NCI-H187 treated with DMSO at 0.1 percent for 48 hours (cell line): ENCODE measurements around the gene PEAK1.
A peak's percentile ranks its signal among the peaks of the same experiment; 100 is the strongest.
"Not testable (repeated sequence)": the region's sequence is repeated elsewhere in the genome, so short reads cannot be mapped to it uniquely, and the experiment has no call there.

Experiments used
- DNase-seq: peaks from one replicate; lab custom pipeline; 2025; lab: John Stamatoyannopoulos, UW

The PEAK1 gene

DNA sequence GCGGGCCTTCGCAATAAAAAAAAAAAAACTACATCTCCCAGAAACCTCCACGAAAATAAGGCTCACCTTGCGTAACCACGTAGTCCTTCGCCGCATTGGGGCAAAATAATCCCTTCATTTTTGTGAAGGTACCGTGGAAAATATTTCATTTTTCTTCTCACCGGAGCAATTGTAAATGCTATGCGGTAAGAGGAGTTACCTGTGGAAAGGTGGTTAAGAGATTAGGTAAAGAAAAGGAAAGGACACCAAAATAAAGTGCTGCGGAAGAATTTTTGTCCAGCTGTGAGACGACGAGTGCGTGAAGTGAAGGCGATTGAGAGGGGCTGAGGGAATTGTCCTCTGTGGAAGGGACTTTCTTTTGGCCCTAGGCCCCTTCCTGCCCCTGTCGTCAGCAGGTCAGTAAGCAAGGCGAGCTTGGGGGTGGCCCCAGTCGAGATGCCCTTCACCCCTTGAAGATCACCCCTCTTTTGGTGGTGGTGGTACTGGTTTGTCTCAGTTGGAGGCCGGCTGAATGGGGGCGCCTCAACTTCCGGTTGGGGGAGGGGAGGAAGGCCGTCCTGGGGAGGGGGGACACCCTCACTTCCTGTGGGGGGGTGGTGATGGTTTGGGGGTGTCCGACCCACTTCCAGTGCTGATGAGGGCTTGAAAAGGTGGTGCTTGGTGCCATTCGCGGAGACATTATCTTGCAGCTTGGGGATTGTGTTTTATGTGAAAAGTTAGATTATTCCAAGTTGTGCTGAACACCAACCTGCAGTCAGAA, 886 bp upstream of the PEAK1 start, which contains the start of gene HMG20A:
HMG20A (plus strand) TSS at position 279 of the 760 bp plus-strand sequence. CDS start 37,520 bp downstream, outside the sequence.
- DNase-seq, result peak; percentile 35

DNA sequence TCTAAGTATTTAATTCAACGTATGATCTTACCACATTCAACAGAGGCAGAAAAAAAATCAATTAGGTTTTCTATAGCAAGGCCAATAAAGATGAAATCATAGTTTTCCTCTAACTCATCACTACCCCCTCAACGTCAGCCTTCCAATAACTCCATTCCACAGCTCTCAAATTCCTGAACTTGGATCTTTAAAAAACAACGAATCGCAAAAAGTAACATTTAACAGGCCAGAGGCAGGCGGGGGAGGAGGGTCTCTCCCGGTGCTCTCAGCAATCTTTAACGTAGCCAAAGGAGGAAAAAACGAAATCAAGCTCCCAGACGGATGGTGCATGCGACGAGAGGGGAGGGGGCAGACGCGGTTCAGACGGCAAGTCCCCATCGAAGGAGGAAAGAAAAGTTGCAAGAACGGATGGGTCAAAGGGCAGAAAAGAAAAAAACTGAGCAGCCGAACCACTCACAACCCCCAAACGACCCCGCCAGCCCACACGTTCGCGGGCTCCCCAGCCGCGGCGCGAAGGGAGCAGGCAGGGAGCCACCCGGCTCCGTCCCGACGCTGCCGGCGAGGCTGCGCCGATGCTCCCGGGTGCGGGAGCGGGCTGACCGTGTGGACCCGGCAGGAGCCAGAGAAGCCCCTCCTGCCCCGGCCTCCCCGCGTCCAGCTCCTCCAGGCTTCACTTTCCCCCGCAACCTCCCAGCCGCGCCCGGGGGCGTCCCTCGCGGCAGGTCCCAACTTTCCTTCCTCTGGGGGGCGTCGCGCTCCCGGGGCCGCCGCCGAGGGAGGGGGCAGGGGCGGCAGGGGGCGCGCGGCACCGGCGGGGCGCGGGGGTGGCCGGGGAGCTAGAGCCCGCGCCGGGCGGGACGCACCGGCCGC, 703 bp downstream of the PEAK1 start:
- DNase-seq, result no peak

DNA sequence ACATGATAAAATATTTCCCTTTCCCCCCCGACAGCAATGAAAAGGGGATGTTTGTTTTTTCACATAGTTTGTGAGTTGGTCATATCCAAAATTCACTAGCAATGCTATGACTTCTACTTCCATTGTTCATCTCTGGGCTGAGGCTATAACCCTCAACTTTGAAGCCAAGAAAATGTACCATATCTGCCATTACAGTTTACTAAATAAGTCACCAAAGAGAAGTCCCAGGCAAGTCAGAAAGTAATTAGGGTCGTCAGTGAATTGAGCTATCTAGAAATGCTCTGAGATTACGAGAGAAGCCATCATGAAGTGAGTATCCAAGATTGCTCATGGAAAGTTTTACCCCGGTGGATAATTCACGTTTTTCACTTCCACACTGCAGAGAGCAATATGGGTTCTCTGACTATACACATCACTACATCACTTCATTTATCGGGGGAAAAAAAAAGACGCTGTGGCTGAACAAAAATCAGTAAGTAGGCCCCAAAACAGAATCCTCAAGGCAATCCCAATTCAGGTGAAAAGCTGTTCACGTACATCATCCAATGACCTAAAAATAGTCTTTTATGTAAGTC, 1.4 kb downstream of the PEAK1 start:
- DNase-seq, result no peak

DNA sequence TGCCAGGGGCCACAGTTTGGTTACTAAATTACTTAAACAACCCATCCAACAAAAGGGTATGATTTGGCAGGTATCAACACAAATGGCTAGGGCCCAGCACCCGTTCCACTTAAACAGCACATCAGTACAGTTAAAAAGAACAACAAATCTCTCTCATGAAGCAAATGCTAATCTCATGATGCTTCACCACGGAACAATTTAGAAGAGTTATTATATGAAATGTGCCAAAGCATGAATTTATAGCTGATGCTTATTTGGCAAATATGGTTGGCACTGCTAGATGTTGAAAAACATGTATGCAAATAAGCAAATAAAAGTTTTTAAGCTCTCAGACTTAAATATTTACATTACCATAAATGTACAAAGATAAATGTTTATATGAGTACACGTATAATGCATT, 2.3 kb downstream of the PEAK1 start:
- no peak for DNase-seq

DNA sequence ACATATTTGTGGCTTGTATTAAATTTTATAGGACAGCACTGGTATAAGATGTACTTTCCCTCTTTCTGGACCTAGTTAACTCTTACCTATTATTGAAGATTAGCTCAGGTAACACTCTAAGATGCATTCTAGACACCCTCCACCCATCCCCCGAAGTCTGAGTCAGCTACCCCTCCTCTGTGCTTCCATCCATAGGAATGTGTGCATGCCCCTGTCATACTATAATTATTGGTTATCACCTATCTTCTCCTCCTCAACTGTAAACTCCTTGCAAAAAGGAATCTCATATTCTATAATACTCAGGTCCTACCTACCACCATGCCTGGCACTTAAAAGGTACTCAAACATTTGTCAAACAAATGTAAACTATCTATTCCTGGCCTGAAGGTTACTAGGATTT, 3.0 kb downstream of the PEAK1 start:
- no peak for DNase-seq

DNA sequence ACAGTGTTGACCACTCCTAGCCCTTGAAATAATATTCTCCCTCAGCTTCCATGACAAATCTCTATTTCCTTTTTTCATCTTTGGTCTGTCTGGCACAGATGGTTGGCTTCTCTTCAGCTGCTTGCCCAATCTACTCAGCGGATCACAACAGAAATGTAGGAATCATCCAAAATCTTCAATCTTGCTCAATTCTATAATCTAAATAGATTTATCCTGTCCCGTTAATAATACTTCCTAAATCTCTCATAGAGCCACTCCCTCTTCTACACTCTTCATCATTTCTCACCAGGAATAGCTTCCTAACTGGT, 3.8 kb downstream of the PEAK1 start:
- no peak for DNase-seq

DNA sequence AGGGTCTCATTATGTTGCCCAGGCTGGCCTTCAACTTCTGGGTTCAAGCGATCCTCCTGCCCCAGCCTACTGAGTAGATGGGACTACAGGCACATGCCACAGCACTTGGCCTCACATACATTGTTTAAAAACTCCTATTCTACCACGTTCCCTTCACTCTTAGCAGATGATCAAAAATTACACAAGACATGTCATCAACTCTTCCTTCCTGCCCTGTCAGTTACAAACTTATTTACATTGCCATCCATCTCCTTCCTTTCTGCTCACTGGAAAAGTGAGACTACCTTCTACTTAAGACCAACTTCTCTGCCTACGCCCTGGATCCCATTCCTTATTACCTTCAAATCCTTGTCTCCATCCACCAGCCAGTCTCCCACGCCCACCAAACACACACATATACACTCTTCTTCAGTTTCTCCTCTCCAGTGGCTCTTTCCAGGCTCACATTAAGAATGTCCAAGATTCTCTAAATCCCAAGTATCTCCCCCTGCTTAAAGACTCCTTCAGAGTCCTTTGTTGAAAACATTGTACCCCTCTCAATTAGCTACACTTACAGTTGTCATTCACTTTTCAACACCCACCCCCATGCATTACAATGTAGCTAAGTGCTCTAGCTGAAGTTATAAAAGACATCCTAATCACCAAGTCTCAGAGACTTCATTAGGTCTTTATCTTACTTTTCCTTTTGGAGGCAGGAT, 4.3 kb downstream of the PEAK1 start:
- no peak for DNase-seq

DNA sequence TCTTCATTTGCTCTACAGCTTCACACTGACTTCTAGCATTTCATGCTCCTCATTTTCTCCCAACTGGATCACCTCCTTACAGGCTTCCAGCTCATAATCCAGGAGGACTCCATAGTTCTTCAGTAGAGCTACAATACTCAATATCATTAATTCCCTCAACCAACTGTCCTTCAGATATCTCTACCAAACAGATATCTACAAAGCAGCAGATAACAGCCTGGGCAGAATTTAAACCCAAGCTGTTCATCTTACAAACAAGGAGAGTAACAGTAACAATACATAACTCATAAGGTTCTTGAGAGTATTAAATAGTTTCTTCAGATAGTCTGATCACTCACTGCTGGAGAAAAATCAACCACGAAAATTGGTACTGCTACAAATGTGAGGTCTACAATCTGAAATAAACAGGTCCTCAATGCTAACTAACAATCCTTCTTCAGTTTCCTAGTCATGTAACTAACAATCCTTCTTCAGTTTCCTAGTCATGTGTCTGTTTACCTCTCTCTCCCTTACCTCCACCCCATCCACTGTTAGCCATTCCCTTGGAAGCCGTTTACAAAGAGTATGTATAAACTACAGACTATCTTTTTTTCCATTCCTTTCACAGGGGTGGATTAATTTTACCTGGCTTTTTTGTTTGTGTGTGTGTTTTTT, 5.0 kb downstream of the PEAK1 start:
- no peak for DNase-seq

DNA sequence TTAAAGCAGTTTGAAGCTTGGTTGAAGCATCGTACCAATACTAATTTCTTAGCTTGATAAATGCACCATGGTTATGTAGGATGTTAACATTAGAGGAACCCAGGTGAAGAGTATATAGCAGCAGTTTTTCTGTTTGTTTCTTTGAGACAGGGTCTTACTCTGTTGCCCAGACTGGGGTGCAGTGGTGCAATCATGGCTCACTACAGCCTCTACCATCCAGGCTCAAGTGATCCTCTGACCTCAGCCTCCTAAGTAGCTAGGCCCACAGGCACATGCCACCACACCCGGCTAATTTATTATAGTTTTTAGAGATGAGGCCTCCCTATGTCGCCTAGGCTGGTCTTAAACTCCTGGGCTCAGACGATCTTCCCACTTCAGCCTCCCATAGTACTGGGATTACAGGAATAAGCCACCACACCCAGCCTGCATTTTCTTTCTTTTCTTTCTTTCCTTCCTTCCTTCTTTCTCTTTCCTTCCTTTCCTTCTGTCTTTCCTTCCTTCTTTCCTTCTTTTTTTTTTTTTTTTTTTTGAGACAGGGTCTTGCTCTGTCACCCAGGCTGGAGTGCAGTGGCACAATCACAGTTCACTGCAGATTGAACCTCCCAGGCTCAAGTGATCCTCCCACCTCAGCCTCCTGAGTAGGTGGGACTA, 6.1 kb downstream of the PEAK1 start:
- DNase-seq, result no peak

DNA sequence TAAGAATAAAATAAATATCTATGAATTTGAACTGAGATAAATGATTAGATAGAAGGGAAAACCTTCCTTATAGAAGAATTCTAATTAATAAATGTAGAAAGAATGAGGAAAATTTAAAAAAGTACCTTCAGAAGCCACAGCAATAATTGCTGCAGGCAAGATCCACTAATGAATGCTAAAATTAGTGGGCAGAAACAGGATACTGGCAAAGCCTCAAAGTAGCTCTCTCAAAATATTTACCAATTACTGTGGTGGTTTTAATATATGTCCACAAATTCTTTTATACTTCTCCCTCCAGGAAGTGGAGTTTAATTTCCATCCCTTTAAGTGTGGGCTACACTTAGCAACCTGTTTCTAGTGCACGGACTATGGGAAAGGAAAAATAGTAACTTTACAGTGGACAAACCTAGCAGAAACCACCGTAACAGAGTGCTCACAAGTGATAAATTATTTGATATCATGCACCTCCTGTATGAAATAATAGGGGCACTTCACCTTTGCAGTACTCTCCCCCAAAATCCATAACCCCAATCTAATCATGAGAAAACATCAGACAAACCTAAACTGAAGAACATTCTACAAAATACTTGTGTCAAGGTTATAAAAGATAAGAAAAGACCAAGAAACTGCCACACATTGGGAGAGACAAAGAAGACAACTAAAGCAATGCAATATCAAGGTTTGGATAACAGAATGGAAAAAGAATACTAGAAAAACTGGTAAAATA, 6.8 kb downstream of the PEAK1 start:
- DNase-seq, result no peak

DNA sequence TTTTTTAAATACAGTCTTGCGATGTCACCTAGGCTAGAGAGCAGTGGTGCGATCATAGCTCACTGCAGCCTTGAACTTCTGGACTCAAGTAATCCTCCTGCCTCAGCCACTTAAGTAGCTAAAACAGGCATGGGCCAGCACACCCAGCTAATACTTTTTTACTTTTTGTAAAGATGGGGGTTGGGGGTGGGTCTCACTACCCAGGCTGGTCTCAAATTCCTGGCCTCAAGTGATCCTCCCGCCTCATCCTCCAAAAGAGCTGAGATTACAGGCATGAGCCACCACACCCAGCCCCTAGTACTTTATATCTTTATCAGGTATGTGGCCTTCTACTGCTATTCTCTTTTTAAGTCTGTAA, 8.3 kb downstream of the PEAK1 start:
- no peak for DNase-seq

DNA sequence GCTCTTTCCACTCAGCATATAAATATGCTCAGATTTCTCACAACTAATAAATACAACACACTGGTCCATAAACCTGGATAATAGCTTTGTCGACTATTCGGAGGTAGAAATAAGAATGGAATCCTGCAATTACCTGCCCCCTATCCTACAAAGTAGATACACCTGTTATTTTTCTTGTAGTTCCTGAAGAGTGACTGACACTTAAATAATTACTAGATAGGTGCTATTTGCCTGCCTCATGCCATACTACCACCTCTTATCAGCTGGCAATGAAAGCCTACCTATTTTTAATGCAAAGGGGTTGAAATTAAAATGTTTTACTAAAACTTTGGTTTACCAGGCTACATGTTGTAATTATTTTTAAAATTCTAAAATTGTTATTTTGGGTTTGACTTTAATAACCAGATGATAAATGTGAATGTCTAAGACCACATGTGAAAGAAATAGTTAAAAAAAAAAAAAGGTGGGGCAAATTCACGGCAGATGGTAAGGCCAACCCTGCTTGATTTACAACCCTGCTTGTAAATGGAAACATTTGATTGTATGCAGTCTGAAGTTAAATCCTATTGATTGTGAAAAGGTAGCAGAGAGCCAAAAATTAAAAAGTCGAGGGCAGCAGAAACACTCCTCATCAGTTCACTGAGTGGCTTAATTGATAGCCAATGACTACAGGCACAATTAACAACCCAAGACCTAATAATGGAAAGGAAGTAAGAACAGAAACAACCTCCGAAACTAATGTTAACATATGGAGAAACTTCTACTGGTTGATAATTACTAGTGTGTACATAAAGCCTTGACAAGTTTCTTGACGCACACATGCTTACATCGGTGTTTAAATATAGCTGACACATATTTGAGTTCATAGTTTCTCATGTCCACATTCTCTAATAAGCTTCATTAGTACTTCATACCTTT, 8.9 kb downstream of the PEAK1 start:
- DNase-seq, result no peak

DNA sequence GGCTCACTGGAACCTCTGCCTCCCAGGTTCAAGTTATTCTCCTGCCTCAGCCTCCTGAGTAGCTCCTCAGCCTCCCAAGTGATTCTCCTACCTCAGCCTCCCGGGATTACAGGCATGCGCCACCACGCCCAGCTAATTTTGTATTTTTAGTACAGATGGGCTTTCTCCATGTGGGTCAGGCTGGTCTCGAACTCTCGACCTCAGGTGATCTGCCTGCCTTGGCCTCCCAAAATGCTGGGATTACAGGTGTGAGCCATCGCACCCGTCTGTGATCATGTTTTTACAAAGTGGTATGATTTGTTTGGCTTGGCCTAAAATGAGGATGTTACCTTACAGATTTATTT, 9.8 kb downstream of the PEAK1 start:
- not testable (repeated sequence) for DNase-seq

DNA sequence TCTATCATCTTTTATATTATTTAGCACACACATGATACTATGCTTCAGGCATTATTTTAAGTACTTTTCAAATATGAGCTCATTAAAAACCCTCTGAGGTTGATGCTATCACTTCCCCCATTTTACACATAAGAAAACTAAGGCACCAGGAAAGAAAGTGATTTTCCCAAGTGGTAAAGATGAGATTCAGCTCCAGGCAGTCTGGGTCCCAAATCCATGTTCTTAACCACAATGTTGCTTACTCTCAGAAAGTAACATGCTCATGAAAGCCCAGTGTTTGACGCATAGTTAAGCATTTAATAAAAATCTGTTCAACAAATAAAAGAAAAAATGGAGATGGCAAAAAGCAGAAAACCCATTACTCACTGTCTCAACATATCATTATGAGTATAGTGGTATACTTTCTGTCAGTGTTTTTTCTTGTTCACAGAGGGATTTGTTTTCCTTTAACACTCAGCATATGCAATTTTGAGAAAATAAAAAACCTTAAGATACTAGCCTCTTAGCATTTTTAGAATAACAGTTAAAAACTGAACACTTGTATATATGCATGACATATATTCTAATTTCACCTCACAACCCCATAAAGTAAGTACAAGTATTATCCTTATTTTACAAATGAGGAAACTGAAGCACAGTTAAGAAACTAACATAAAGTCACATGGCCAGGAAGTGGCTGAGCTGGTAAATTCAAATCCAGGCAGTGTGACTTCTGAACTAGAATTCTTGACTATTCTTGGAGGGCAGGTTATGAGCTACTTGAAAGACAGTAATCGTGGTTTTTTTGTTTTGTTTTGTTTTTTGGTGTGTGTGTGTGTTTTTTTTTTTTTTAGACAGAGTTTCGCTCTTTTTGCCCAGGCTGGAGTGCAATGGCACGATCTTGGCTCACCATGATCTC, 10.4 kb downstream of the PEAK1 start:
- DNase-seq, result no peak

DNA sequence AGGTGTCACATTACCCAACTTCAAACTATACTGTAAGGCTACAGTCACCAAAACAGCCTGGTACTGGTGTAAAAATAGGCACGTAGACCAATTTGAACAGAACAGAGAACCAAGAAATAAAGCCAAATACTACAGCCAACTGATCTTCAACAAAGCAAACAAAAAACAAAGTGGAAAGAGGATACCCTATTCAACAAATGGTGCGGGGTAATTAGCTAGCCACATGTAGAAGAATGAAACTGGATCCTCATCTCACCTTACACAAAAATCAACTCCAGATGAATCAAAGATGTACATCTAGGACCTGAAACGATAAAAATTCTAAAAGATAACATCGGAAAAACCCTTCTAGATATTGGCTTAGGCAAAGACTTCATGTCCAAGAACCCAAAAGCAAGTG, 13.1 kb downstream of the PEAK1 start:
- no peak for DNase-seq

DNA sequence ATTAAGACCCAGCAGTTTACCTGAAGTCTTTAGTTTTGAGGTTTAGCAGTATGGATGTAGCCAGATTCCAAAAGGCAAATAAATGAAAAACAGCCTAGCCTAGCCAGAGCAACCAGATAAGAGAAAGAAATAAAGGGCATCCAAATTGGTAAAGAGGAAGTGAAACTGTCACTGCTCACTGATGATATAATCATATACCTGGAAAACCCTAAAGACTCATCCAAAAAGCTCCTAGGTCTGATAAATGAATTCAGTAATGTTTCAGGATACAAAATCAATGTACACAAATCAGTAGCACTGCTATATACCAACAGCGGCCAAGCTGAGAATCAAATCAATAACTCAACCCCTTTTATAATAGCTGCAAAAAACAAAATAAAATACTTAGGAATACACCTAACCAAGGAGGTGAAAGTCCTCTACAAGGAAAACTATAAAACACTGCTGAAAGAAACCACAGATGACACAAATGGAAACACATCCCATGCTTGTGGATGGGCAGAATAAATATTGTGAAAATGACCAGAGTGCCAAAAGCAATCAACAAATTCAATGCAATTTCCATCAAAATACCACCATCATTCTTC, 13.6 kb downstream of the PEAK1 start:
- not testable (repeated sequence) for DNase-seq

DNA sequence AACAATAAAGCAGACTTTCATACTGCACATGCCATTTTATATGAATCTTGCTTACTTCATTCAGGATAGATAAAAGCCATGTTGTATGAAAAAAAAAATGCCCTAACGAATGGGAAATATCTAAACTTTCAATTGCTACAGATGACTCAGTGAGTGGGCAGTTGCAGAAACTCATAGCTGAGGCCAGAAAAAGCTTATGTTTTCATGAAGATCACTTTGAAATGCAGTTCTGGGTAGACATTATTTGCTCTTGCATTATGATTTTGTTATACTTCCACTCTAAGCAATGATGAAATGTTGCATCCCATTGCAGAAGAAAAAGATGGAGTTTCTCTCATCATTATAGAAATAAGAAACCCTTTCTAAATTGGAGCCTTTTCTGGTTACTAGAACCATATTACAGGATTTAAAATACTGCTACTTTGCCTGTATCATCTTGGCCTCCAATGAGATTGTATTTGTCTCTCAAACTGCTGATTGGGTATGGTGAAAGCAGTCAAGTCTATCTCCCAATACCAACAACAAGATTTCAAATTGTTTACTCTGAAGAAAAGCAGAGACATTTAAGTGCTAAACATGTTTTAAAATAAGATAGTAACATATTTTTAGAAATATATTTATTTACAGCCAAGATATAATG, 17.0 kb downstream of the PEAK1 start:
- no peak for DNase-seq

DNA sequence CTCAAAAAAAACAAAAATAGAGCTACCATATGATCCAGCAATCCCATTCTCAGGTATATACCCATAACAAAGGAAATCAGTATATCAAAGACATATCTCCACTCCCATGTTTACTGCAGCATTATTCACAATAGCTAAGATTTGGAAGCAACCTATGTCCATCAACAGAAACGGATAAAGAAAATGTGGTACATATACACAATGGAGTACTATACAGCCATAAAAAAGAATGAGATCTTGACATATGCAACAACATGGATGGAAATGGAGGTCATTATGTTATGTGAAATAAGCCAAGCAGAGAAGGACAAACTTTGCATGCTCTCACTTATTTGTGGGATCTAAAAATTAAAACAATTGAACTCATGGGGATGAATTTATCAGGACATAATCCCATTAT, 19.6 kb downstream of the PEAK1 start:
- no peak for DNase-seq
